K562 (cell line): ENCODE data around the gene VPS13D. TPM values are rescaled to one million over a fixed set of nuclear protein-coding genes. Genes with fewer than 3 reads are reported as not detected.

Source experiments
- CXXC5 ChIP-seq: fragments of 250-450 bp; sonication (Bioruptor Pico); IDR thresholded peaks from 2 replicates; pipeline ENCODE4 v1.8.0; 2022; ENCODE audit warnings: inconsistent platforms, mild to moderate bottlenecking, moderate library complexity
- DPF2 ChIP-seq: fragments of 450-650 bp; IDR thresholded peaks from 2 replicates; pipeline ENCODE4 v1.6.1; 2016
- GTF2E2 ChIP-seq: fragments of 200-800 bp; sonication (Bioruptor generic); IDR thresholded peaks from 2 replicates; pipeline ENCODE4 v1.6.1; 2016; ENCODE audit warnings: missing genetic modification characterization, missing compliant biosample characterization
- KLF10 ChIP-seq: fragments of 250-450 bp; sonication (Bioruptor Pico); IDR thresholded peaks from 2 replicates; pipeline ENCODE4 v1.6.1; 2021; ENCODE audit warnings: matching md5 sums
- NFE2 ChIP-seq: IDR thresholded peaks from 2 replicates; pipeline ENCODE4 v1.6.1; 2014; ENCODE audit warnings: antibody characterized with exemption, low read depth
- SIN3A ChIP-seq, 2 experiments: fragments of 150-350 bp in 1 of 2; IDR thresholded peaks; 2 replicates each; pipeline ENCODE4 v1.6.1; 2011 to 2016; ENCODE audit warnings: borderline replicate concordance in 2 of 2, low read depth in 2 of 2, low read length in 2 of 2, mild to moderate bottlenecking in 2 of 2, moderate library complexity in 2 of 2; ENCODE audit not compliant: control insufficient read depth in 1 of 2
- SMARCB1 ChIP-seq: IDR thresholded peaks from 2 replicates; pipeline ENCODE4 v1.6.1; 2011; ENCODE audit warnings: improper control_type of control experiment, low read depth; ENCODE audit not compliant: insufficient read length
- STAT6 ChIP-seq: sonication (generic); formaldehyde crosslinking; IDR thresholded peaks from 2 replicates; pipeline ENCODE4 v1.8.1; 2023; ENCODE audit warnings: mild to moderate bottlenecking, missing genetic modification reagents
- UBTF ChIP-seq, 2 experiments: IDR thresholded peaks; 2 replicates each; pipeline ENCODE4 v1.6.1; 2012; ENCODE audit warnings: improper control_type of control experiment in 2 of 2, low read depth in 2 of 2, low read length in 2 of 2, borderline replicate concordance in 1 of 2
- ZBTB40 ChIP-seq, 2 experiments: fragments of 450-650 bp in 1 of 2; sonication (generic) in 1 of 2; formaldehyde crosslinking in 1 of 2; IDR thresholded peaks; 2 replicates each; pipeline versions ENCODE4 v1.7.1 to v1.9.0; 2016 to 2022; ENCODE audit warnings: inconsistent platforms in 1 of 2, mild to moderate bottlenecking in 1 of 2, missing genetic modification reagents in 1 of 2
- ZNF431 ChIP-seq: sonication (generic); formaldehyde crosslinking; IDR thresholded peaks from 2 replicates; pipeline ENCODE4 v1.8.0; 2022; ENCODE audit warnings: mild to moderate bottlenecking, missing genetic modification reagents
- ZNF583 ChIP-seq: fragments of 250-450 bp; sonication (Bioruptor Pico); IDR thresholded peaks from 2 replicates; pipeline ENCODE4 v1.4.0; 2020
- polyA plus RNA-seq, 8 experiments: library from polyadenylated mRNA; depleted of rRNA in 4 of 8; stranded (reverse) in 5 of 8; unstranded in 3 of 8; fragments of >200 nt; fragmentation: Nextera tagmentation in 2 of 8; fragmentation: Illumina TruSeq in 1 of 8; extraction: Ambion mirVana in 2 of 8; extraction: Trizol in 1 of 8; gene quantifications; 2 replicates each; pipeline versions ENCODE4 v1.2.1 to v1.2.3, GENCODE V29; 2011 to 2014; ENCODE audit warnings: inconsistent platforms in 1 of 8, missing spikeins in 1 of 8
- total RNA-seq, 7 experiments: library from RNA; depleted of rRNA in 6 of 7; stranded (reverse); fragments of >200 nt in 6 of 7; fragmentation: Illumina TruSeq in 2 of 7; extraction: Trizol in 2 of 7; gene quantifications; 2 replicates each; pipeline versions ENCODE4 v1.2.1 to v1.2.3, GENCODE V29; 2011 to 2021; ENCODE audit warnings: low replicate concordance in 1 of 7

Gene VPS13D
- total and polyA plus RNA-seq, 9 of the 15 experiments (the other 6 are each of a cell fraction or from before 2014, with no cell fraction given): 6.1 to 51.5 (median 38.5) TPM

GRCh38 chr1:12548973-12549459, 319.2 kb downstream of the VPS13D start (continued):
- TF ChIP-seq NFE2 (0 out of 2 replicates have a peak, but pooled peaks have one; percentile 2), ZBTB40 (IDR thresholded peaks at IDR 0.05) (no peak), ZBTB40 (CRISPR knock-in tag; IDR thresholded peaks at IDR 0.05) (no peak), ZNF583 (peak; percentile 69; the same call in 1 of the 2 replicates), CXXC5 (CRISPR knock-in tag) (peak; percentile 54), GTF2E2 (tag) (no peak), SMARCB1 (no peak), KLF10 (CRISPR knock-in tag) (no peak), SIN3A (IDR thresholded peaks at IDR 0.05; ENCODE audit: borderline replicate concordance in 2 of 2, control insufficient read depth in 1 of 2, low read depth in 2 of 2, low read length in 2 of 2) (peak; percentile 6 to 15; a peak in 2 of 4 replicates), ZNF431 (CRISPR knock-in tag) (no peak), DPF2 (no peak), STAT6 (no peak), UBTF (IDR thresholded peaks at IDR 0.05; ENCODE audit: borderline replicate concordance in 1 of 2, low read depth in 2 of 2, low read length in 2 of 2) (no peak)
